Ovary (tissue), 9 donors: ENCODE data around the gene ANKRD6. TPM values are rescaled to one million over a fixed set of nuclear protein-coding genes. Genes with fewer than 3 reads are reported as not detected.

ENCODE experiments used
- DNase-seq, 5 donors: peaks; one replicate each; pipeline ENCODE4 v3.0.0-alpha.2; 2019 to 2020
- H3K27ac ChIP-seq, 2 donors: fragments of 200-600 bp; one replicate each; pipeline versions ENCODE4 v1.5.1 to v1.8.0; 2019 to 2022
- H3K27me3 ChIP-seq: fragments of 200-600 bp; one replicate; pipeline ENCODE4 v1.8.0; 2022
- H3K36me3 ChIP-seq: fragments of 200-600 bp; sonication (generic); one replicate; pipeline ENCODE4 v1.5.1; 2019
- H3K4me1 ChIP-seq: one replicate; pipeline ENCODE4 v1.8.1; 2013; ENCODE audit warnings: mild to moderate bottlenecking, moderate library complexity; ENCODE audit not compliant: insufficient read depth
- H3K4me3 ChIP-seq: fragments of 200-600 bp; sonication (generic); one replicate; pipeline ENCODE4 v1.5.1; 2017
- H3K9me3 ChIP-seq, 2 donors: fragments of 200-600 bp in 1 of 2; sonication (generic) in 1 of 2; one replicate each; pipeline versions ENCODE4 v1.5.1 to v1.8.1; 2013 to 2019; ENCODE audit warnings: mild to moderate bottlenecking in 1 of 2, moderate library complexity in 1 of 2
- EP300 ChIP-seq: sonication (generic); formaldehyde crosslinking; IDR thresholded peaks from one replicate; pipeline ENCODE4 v1.6.1; 2017; ENCODE audit warnings: antibody characterized with exemption
- POLR2A ChIP-seq: fragments of 450-650 bp; IDR thresholded peaks from one replicate; pipeline ENCODE4 v1.6.1; 2017; ENCODE audit warnings: antibody characterized with exemption, mild to moderate bottlenecking, moderate library complexity
- WGBS, 3 donors: extraction: QIAGEN DNeasy Blood & Tissue Kit in 1 of 3; methylation state at CpG; one replicate each; pipeline versions ENCODE4 v1.1.5 to v1.1.7; 2013 to 2017; 5-methylcytosine and 5-hydroxymethylcytosine counted together
- intact Hi-C, 4 donors: fragments of 100-400 bp; cut with DNase I; formaldehyde crosslinking; loops; one replicate each; pipeline versions ENCODE4 v1.11.0 to v1.15.1; 2022 to 2023
- polyA plus RNA-seq, 2 donors: library from polyadenylated mRNA; stranded (reverse); fragments of 200-250 nt in 1 of 2; fragments of 350-450 nt in 1 of 2; fragmentation: Illumina TruSeq in 1 of 2; extraction: RNeasy Lipid Tissue Mini Kit (QIAGEN cat#74804) in 1 of 2; gene quantifications; one replicate each; pipeline ENCODE4 v1.2.3, GENCODE V29; 2013 to 2014
- total RNA-seq, 7 donors: library from RNA; depleted of rRNA in 2 of 7; stranded (reverse); fragments of >200 nt in 2 of 7; fragmentation: NEBNext Ultra II Directional in 3 of 7; extraction: Animal tissue kit (Norgen Biotek cat#: 25700) in 3 of 7; gene quantifications; one replicate each; pipeline versions ENCODE4 v1.1.0 to v1.2.4, GENCODE V29; 2016 to 2023
- TF ChIP-seq, protein P1 (sequence below), 3 donors: fragments of 450-650 bp in 2 of 3; fragments of 200-600 bp in 1 of 3; IDR thresholded peaks; one replicate each; pipeline versions ENCODE4 v1.5.1 to v1.8.0; 2016 to 2022; ENCODE audit warnings: antibody characterized with exemption in 3 of 3, mild to moderate bottlenecking in 1 of 3
- donor health status: DM: no; HTN: no; CAD: no; lungs with moderate emphysema.
- donor health status: DM: no; HTN: no; CAD: no.
- donor health status: Bipolar disorder and iron deficiency.
- donor health status: DM: yes; HTN: yes; CAD: no.
- donor health status: DM: no; HTN: no; CAD: no.
- donor health status: DM: yes; HTN: yes; CAD: no.

The ANKRD6 gene
- total and polyA plus RNA-seq, 9 donors, result 14.7 to 50.1 (median 25.6) TPM

DNA sequence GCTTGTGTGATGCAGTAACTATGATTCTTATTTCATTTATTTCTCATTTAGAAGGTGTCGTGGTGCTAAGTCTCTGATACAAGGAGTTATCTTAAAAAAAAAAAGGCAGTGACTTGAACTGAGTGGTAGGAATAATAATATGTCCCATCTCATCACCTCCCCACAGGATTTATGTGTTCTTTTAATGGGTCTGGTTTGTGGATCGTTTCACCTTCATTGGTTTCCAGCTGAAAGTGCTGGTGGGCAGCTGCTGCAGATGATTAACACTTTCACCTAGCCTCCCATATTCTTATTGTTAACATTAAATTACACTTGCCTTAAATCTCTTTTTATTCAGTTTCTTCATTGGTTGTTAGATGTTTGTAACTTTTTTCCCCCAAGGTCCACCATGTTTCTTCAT, 68.8 kb downstream of the ANKRD6 start:
- 85 to 93% (median 93%) methylated on average over 2 of the region's 2 CpGs for WGBS, 3 donors
- TF ChIP-seq POLR2A, result no peak
- no peak for TF ChIP-seq EP300
- TF ChIP-seq, protein P1, sequence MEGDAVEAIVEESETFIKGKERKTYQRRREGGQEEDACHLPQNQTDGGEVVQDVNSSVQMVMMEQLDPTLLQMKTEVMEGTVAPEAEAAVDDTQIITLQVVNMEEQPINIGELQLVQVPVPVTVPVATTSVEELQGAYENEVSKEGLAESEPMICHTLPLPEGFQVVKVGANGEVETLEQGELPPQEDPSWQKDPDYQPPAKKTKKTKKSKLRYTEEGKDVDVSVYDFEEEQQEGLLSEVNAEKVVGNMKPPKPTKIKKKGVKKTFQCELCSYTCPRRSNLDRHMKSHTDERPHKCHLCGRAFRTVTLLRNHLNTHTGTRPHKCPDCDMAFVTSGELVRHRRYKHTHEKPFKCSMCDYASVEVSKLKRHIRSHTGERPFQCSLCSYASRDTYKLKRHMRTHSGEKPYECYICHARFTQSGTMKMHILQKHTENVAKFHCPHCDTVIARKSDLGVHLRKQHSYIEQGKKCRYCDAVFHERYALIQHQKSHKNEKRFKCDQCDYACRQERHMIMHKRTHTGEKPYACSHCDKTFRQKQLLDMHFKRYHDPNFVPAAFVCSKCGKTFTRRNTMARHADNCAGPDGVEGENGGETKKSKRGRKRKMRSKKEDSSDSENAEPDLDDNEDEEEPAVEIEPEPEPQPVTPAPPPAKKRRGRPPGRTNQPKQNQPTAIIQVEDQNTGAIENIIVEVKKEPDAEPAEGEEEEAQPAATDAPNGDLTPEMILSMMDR (IDR thresholded peaks at IDR 0.05), result no peak

DNA sequence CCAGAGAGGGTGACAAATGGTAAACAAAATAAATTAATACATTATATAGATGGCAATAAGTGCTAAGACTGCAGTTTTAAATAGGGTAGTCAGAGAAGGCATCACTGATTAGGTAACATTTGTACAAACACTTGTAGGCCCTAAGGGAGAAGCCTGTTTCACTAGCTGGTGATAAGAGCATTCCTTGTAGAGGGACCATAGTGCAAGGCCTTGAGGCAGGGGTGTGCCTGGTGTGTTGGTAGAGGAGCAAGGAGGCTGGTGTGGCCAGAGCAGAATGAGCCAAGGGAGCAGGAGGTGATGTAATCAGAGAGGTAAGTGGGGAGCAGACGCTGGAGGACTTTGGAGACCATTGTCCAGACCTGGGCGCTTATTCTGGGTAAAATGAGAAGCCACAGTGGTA, 70.7 kb downstream of the ANKRD6 start:
- intact Hi-C loops, result no loop called here
- DNase-seq, result no peak
- no peak overlapping the region for H3K27ac ChIP-seq
- 92 to 99% (median 97%) methylated on average over 2 of the region's 2 CpGs for WGBS, 3 donors
- H3K36me3 ChIP-seq, result no peaks in the 10 kb centered on the region
- H3K27me3 ChIP-seq, result no peaks in the 10 kb centered on the region
- H3K4me3 ChIP-seq, result no peak overlapping the region
- TF ChIP-seq EP300, result no peak
- TF ChIP-seq, protein P1 (IDR thresholded peaks at IDR 0.05), result no peak
- H3K9me3 ChIP-seq, result no peaks in the 10 kb centered on the region
- no peaks in the 10 kb centered on the region for H3K4me1 ChIP-seq

More for the DNA sequence above, 68.8 kb downstream of the ANKRD6 start:
- H3K36me3 ChIP-seq, result no peaks in the 10 kb centered on the region
- H3K27me3 ChIP-seq, result no peaks in the 10 kb centered on the region
- H3K9me3 ChIP-seq, result no peaks in the 10 kb centered on the region
- intact Hi-C loops, result no loop called here
- H3K4me1 ChIP-seq, result no peaks in the 10 kb centered on the region
- no peak overlapping the region for H3K27ac ChIP-seq
- DNase-seq, result no peak
- H3K4me3 ChIP-seq, result no peak overlapping the region

DNA sequence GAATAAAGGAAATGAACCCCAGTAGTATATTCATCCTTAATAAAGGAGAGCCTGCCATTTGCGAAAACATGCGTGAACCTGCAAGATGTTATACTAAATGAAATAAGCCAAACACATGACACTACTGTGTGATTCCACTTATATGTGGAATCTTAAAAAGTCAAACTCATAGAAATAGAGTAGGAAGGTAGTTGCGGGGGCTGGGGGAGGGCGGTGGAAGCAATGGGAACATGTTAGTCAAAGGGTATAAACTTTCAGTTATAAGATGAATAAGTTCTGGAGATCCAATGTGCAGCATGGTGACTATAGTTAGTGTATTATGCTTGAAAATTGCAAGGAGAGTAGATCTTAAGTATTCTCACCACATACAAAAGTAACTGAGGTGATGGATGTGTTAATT, 72.9 kb downstream of the ANKRD6 start:
- WGBS, 3 donors, result 97 to 98% (median 98%) methylated on average over 4 of the region's 4 CpGs
- peaks cover 7% of the 10 kb centered on the region for H3K4me1 ChIP-seq
- no peak overlapping the region for H3K4me3 ChIP-seq
- no peak for TF ChIP-seq POLR2A
- TF ChIP-seq EP300, result no peak
- TF ChIP-seq, protein P1 (IDR thresholded peaks at IDR 0.05), result no peak
- H3K36me3 ChIP-seq, result no peaks in the 10 kb centered on the region
- H3K27me3 ChIP-seq, result no peaks in the 10 kb centered on the region
- no peak for DNase-seq
- intact Hi-C loops, result no loop called here
- no peaks in the 10 kb centered on the region for H3K9me3 ChIP-seq
- H3K27ac ChIP-seq, result no peak overlapping the region

DNA sequence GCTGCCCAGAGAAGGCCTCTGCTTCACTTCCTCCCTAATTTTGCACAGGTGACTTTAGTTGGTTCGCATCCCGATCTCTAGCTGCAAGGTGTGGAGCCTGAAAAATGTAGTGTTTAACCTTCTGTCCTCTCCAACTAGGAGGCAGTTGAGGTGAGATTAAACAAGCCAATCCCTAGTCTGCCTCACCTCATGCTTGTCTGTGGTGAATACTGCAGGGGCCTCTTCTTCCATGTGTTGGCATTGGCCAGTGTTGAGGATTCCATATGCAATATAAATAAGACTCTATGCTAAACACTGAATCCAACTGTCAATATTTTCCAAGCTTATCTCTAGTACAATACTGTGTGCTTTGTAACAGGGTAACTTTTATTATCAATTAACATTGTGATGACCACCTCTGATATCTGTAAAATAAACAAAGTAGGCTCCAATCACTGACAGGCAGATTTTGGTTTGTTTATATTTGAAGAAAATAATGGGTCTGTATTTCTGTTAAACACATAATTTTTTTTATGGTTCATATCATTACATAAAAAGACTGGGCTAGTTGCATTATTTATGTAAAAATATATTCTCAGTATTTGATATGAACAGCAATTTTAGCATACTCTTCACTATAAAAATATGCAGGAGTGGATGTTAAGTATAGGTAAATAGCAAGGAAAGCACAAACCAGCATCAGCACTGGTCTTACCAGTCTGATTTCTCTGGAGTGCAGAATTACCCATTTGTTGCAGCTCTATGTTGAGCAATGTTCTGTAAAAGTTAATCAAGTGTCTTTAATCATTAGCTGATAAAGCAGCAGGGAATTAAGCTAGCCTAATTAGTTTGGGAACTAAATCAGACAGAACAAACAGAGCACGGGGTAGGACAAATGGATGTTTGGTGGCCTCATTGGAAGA, 74.0 kb downstream of the ANKRD6 start:
- Histone ChIP-seq H3K36me3 (no peaks in the 10 kb centered on the region), H3K27me3 (no peaks in the 10 kb centered on the region), H3K9me3 (no peaks in the 10 kb centered on the region), H3K27ac (no peak overlapping the region), H3K4me1 (peaks cover 7% of the 10 kb centered on the region), H3K4me3 (no peak overlapping the region)
- WGBS, 3 donors, result 85 to 96% (median 86%) methylated on average over 3 of the region's 3 CpGs
- intact Hi-C loops, result no loop called here
- no peak for DNase-seq
- TF ChIP-seq EP300, result no peak
- TF ChIP-seq POLR2A, result no peak
- TF ChIP-seq, protein P1 (IDR thresholded peaks at IDR 0.05), result no peak
